ENCODE data around the gene BRI3.

BRI3 gene

DNA sequence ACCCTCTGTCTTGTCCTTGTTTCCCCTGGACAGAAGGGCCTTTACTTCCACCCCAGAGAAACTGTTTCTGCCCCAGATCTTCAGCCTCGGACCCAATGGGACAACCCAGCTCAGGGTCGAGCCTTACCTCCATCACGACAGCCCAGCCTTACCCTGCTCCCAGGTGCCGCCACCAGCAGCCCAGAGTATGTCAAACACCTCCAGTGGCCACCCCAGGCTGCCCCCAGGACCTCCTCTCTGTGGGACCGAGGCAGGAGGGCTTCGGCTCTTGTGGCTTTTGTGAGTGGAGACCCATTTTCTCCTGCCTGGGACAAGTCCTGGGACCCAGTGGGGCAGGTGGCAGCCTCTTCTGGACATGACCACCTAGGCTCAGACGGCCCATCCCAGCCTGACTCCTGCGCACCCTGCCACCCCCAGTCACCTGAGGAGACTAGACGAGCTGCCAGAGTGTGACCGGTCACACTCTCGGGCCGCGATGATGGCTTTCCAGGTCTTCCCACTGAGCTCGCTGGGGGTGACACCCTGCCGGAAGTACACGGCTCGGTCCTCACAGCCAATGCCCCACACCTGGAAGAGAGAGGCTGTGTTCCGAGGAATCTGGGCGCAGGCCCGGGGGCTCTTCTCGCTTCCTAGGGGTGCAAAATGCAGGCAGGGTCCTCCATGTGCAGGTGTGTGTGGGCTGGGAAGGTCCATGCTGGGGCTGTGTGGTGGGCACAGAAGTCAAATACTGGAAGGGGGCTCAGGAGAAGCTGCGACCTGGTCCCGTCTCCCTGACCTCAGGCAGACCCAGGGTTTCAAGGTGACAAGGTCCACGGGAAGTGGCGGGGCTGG lies 44.9 kb upstream of the BRI3 start:
- DNase-seq (ENCODE audit: low read depth): no peak
- TF ChIP-seq, protein P1, sequence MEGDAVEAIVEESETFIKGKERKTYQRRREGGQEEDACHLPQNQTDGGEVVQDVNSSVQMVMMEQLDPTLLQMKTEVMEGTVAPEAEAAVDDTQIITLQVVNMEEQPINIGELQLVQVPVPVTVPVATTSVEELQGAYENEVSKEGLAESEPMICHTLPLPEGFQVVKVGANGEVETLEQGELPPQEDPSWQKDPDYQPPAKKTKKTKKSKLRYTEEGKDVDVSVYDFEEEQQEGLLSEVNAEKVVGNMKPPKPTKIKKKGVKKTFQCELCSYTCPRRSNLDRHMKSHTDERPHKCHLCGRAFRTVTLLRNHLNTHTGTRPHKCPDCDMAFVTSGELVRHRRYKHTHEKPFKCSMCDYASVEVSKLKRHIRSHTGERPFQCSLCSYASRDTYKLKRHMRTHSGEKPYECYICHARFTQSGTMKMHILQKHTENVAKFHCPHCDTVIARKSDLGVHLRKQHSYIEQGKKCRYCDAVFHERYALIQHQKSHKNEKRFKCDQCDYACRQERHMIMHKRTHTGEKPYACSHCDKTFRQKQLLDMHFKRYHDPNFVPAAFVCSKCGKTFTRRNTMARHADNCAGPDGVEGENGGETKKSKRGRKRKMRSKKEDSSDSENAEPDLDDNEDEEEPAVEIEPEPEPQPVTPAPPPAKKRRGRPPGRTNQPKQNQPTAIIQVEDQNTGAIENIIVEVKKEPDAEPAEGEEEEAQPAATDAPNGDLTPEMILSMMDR (conservative IDR thresholded peaks at IDR 0.05; ENCODE audit: low read length): no peak
- H3K4me3 ChIP-seq (ENCODE audit: low read length): no peak overlapping the region

DNA sequence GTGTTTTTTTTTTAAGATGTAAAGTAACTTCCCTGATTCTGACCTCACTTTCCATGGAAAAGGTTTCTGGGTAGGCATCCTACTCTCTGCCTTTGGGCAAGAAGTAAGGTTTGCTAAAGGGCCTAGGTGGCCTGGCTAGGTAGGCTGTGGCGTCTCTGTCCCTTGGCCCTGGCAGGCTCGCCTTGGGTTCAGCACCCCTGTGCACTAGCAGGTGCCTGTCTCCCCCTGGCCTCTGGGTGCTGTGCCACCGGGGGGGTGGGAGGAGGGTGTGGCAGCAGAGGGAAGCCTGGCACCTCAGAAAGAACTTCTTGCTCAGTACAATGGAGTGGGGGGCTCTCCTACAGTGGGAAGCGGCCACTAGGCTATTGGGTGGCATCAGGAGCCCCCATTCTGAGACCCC lies 43.4 kb upstream of the BRI3 start:
- TF ChIP-seq, protein P1 (conservative IDR thresholded peaks at IDR 0.05; ENCODE audit: low read length): no peak
- DNase-seq (ENCODE audit: low read depth): no peak
- H3K4me3 ChIP-seq (ENCODE audit: low read length): no peak overlapping the region

DNA sequence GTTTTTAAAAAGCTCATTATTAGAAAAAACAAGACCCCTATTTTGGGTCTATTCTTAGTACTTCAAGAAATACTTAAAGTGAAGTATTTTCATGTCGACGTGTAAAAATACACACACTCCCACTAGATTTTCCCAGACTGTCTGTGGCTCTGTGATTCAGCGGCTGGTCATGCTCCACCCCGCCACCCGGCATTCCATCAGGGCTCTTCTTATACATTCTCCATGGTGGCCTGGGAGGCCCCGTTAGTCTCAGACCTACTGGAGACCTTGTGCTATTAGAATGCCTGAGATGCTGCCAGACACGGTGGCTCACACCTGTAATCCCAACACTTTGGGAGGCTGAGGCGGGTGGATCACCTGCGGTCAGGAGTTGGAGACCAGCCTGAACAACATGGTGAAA lies 42.5 kb upstream of the BRI3 start:
- DNase-seq (ENCODE audit: low read depth): no peak
- TF ChIP-seq, protein P1 (conservative IDR thresholded peaks at IDR 0.05; ENCODE audit: low read length): no peak
- H3K4me3 ChIP-seq (ENCODE audit: low read length): no peak overlapping the region

DNA sequence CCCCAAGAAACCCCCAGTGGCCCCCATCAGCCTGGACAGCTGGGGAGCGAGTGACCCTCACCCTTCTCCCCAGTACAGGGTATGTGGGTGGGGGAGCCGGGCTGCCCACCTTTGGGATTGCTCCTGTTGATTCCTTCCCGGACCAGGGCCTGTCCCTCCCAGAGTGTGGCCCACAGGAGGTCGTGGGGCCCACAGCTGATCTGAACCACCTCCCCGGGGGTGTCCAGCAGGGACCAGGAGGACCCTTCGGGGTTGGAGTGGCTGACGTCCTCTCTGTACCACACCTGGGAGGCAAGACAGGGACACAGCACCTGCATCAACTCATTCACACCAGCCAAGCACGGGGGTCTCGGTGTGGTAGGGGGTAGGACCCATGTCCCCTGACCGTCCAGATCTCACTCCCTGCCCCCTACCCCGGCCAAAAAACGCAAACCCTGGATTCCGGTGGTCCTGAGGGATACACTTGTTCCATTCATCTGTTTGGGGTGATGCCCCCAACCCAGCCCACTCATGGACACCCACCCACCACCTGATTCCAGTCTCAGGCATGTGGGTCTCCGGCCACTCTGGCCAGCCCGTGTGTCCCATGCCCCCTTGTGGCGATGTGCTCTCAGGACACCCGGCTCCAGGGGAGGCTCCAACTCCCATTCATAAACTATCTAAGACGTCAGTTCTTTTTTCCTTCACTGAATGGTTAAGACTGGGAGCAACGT lies 40.4 kb upstream of the BRI3 start:
- DNase-seq (ENCODE audit: low read depth): peak; percentile 15
- no peak overlapping the region for H3K4me3 ChIP-seq (ENCODE audit: low read length)

DNA sequence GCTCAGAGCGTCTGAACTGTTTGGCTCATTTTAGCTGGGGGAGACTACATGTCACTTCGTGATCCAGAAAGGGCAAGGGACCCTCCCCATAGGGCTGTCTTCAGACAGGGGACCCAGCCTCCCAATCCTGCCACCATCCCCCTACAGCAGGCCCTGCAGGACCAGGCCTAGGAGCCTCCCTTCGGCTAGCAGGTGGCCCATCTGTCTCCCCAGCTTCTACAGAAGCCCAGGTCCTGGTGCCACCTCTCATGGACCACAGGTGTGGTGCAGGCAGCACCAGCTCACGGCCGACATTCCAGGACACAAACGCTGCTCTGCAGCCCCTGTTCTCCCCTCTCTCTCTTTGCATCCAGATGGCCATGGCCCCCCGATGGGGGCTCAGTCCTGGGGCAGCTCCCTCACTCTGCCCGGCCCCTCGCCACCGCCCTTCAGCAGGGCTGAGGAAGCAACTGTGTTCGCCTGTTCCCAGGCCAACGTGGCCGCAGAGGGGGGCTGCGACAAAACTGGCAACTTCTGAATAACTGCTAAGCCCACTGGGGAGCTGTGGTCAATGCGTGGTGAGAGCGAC lies 39.7 kb upstream of the BRI3 start:
- TF ChIP-seq, protein P1 (conservative IDR thresholded peaks at IDR 0.05; ENCODE audit: low read length): no peak
- DNase-seq (ENCODE audit: low read depth): no peak
- H3K4me3 ChIP-seq (ENCODE audit: low read length): no peak overlapping the region

More for the DNA sequence above, 40.4 kb upstream of the BRI3 start:
- TF ChIP-seq, protein P1 (conservative IDR thresholded peaks at IDR 0.05; ENCODE audit: low read length): peak; percentile 62

DNA sequence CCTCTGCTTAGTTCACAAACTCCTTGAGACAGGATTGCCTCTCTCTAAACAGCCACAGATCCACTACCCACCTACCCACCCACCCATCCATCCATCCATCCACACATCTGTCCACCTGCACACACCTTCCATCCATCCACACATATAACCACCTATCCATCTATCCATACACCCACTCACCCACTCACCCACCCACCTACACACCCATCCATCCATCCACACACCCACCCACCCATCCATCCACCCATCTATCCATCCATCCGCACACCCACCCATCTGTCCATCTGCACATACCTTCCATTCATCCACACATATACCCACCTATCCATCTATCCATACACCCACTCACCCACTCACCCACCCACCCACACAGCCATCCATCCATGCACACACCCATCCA lies 39.1 kb upstream of the BRI3 start:
- no peak overlapping the region for H3K4me3 ChIP-seq (ENCODE audit: low read length)
- TF ChIP-seq, protein P1 (conservative IDR thresholded peaks at IDR 0.05; ENCODE audit: low read length): no peak
- no peak for DNase-seq (ENCODE audit: low read depth)

All from AG10803 (cell line).